Mesendoderm (in vitro differentiated cells): Measurements from ENCODE around the gene RALBP1.

ENCODE experiments used
- DNase-seq: peaks from one replicate; pipeline ENCODE4 v3.0.0; 2013
- H2AK5ac ChIP-seq: 2 replicates; pipeline ENCODE4 v1.6.1; 2013; ENCODE audit warnings: low read length, inconsistent platforms
- H2BK120ac ChIP-seq: 2 replicates; pipeline ENCODE4 v1.6.1; 2013; ENCODE audit warnings: low read depth, mild to moderate bottlenecking, low read length, moderate library complexity, mixed read lengths
- H2BK15ac ChIP-seq: replicated peaks from 2 replicates; pipeline ENCODE4 v1.6.1; 2013; ENCODE audit warnings: low read depth, mild to moderate bottlenecking, moderate library complexity
- H2BK5ac ChIP-seq: 2 replicates; pipeline ENCODE4 v1.6.1; 2013; ENCODE audit warnings: low read length, inconsistent platforms
- H3K18ac ChIP-seq: 2 replicates; pipeline ENCODE4 v1.6.1; 2013; ENCODE audit warnings: mild to moderate bottlenecking, low read length, mixed read lengths
- H3K23ac ChIP-seq: one replicate; pipeline ENCODE4 v1.6.1; 2013; ENCODE audit warnings: low read length
- H3K27ac ChIP-seq: 2 replicates; pipeline ENCODE4 v1.5.1; 2013; ENCODE audit warnings: low read depth, mild to moderate bottlenecking, inconsistent platforms, low read length, moderate library complexity
- H3K27me3 ChIP-seq: 2 replicates; pipeline ENCODE4 v1.6.1; 2013; ENCODE audit warnings: low read length, control low read depth, mild to moderate bottlenecking, inconsistent platforms; ENCODE audit not compliant: insufficient read depth, poor library complexity
- H3K36me3 ChIP-seq: 2 replicates; pipeline ENCODE4 v1.6.1; 2013; ENCODE audit warnings: low read length, inconsistent platforms; ENCODE audit not compliant: control insufficient read depth, insufficient read depth
- H3K4ac ChIP-seq: one replicate; pipeline ENCODE4 v1.6.1; 2013; ENCODE audit warnings: low read depth, mild to moderate bottlenecking, low read length, moderate library complexity
- H3K4me1 ChIP-seq: 2 replicates; pipeline ENCODE4 v1.6.1; 2013; ENCODE audit warnings: low read depth, low read length, inconsistent platforms; ENCODE audit not compliant: control insufficient read depth
- H3K4me2 ChIP-seq: 2 replicates; pipeline ENCODE4 v1.6.1; 2013; ENCODE audit warnings: low read length
- H3K4me3 ChIP-seq: 2 replicates; pipeline ENCODE4 v1.5.1; 2013; ENCODE audit warnings: mild to moderate bottlenecking, low read length
- H3K56ac ChIP-seq: one replicate; pipeline ENCODE4 v1.6.1; 2013; ENCODE audit warnings: low read length
- H3K79me1 ChIP-seq: 2 replicates; pipeline ENCODE4 v1.6.1; 2013; ENCODE audit warnings: low read length, inconsistent platforms
- H3K79me2 ChIP-seq: 2 replicates; pipeline ENCODE4 v1.6.1; 2013; ENCODE audit warnings: mild to moderate bottlenecking, low read length; ENCODE audit not compliant: control insufficient read depth, insufficient read depth
- H3K9ac ChIP-seq: 2 replicates; pipeline ENCODE4 v1.6.1; 2013; ENCODE audit warnings: low read length, inconsistent platforms
- H4K5ac ChIP-seq: one replicate; pipeline ENCODE4 v1.6.1; 2013; ENCODE audit warnings: low read length
- H4K8ac ChIP-seq: one replicate; pipeline ENCODE4 v1.6.1; 2013; ENCODE audit warnings: low read depth, mild to moderate bottlenecking, control low read depth, low read length, moderate library complexity
- WGBS: extraction: QIAGEN DNeasy Blood & Tissue Kit; methylation state at CpG from one replicate; pipeline ENCODE4 v1.1.7; 2013; ENCODE audit warnings: low lambda C conversion rate, missing lambda C conversion rate; ENCODE audit not compliant: insufficient coverage; ENCODE audit errors: extremely low coverage; 5-methylcytosine and 5-hydroxymethylcytosine counted together

Gene RALBP1

GRCh38 chr18:9495916-9496705, 20.8 kb downstream of the RALBP1 start:
- H3K4me1 ChIP-seq: peaks cover 8% of the 10 kb centered on the region
- peak overlapping the region; percentile 66 for H3K18ac ChIP-seq
- H4K8ac ChIP-seq: no peak overlapping the region
- H3K4me3 ChIP-seq: no peak overlapping the region
- H3K27me3 ChIP-seq: no peaks in the 10 kb centered on the region
- H3K79me2 ChIP-seq: peaks cover 25% of the 10 kb centered on the region
- peak overlapping the region; percentile 71 for H2BK5ac ChIP-seq
- no peak overlapping the region for H3K9ac ChIP-seq
- H3K4me2 ChIP-seq: no peak overlapping the region
- no peak overlapping the region for H3K23ac ChIP-seq
- DNase-seq: peak; percentile 90
- H3K79me1 ChIP-seq: peaks cover 6% of the 10 kb centered on the region
- no peak overlapping the region for H4K5ac ChIP-seq
- H3K56ac ChIP-seq: peak overlapping the region; percentile 37
- WGBS: no CpG with 5 or more reads among the region's 6 CpGs
- H3K4ac ChIP-seq: no peak overlapping the region
- H2BK15ac ChIP-seq: no peak overlapping the region
- H3K27ac ChIP-seq: peak overlapping the region; percentile 74
- H2BK120ac ChIP-seq: no peak overlapping the region
- no peaks in the 10 kb centered on the region for H3K36me3 ChIP-seq
- H2AK5ac ChIP-seq: no peak overlapping the region

GRCh38 chr18:9506046-9506792, 30.9 kb downstream of the RALBP1 start:
- Histone ChIP-seq H3K4me3 (no peak overlapping the region), H3K9ac (no peak overlapping the region), H2BK5ac (no peak overlapping the region), H3K56ac (no peak overlapping the region), H3K4ac (no peak overlapping the region), H3K4me1 (peaks cover 2% of the 10 kb centered on the region), H3K27me3 (no peaks in the 10 kb centered on the region), H3K79me1 (peaks cover 9% of the 10 kb centered on the region), H3K23ac (no peak overlapping the region), H3K18ac (no peak overlapping the region), H3K36me3 (no peaks in the 10 kb centered on the region), H3K27ac (no peak overlapping the region), H4K8ac (no peak overlapping the region), H3K79me2 (peaks cover 21% of the 10 kb centered on the region), H2BK120ac (no peak overlapping the region), H4K5ac (no peak overlapping the region), H2BK15ac (no peak overlapping the region), H3K4me2 (no peak overlapping the region), H2AK5ac (no peak overlapping the region)
- peak; percentile 45 for DNase-seq
- WGBS: no CpG with 5 or more reads among the region's 4 CpGs

- Histone ChIP-seq H3K9ac (no peak overlapping the region), H3K4me2 (no peak overlapping the region), H2BK5ac (no peak overlapping the region), H3K4ac (no peak overlapping the region), H2BK15ac (no peak overlapping the region), H3K79me1 (peaks cover 7% of the 10 kb centered on the region), H3K79me2 (peaks cover 17% of the 10 kb centered on the region), H3K36me3 (no peaks in the 10 kb centered on the region), H3K18ac (no peak overlapping the region), H3K23ac (no peak overlapping the region), H3K4me3 (no peak overlapping the region), H2BK120ac (no peak overlapping the region), H3K4me1 (peaks cover 2% of the 10 kb centered on the region), H4K8ac (no peak overlapping the region), H4K5ac (no peak overlapping the region), H2AK5ac (no peak overlapping the region), H3K27ac (no peak overlapping the region), H3K56ac (no peak overlapping the region), H3K27me3 (no peaks in the 10 kb centered on the region)
- no CpG with 5 or more reads among the region's 2 CpGs for WGBS
- no peak for DNase-seq
Observed at GRCh38 chr18:9507565-9508088, 32.3 kb downstream of the RALBP1 start.

GRCh38 chr18:9508446-9509025, 33.2 kb downstream of the RALBP1 start:
- no CpG with 5 or more reads among the region's 2 CpGs for WGBS
- H3K27ac ChIP-seq: no peak overlapping the region
- peaks cover 2% of the 10 kb centered on the region for H3K4me1 ChIP-seq
- H3K79me2 ChIP-seq: peaks cover 16% of the 10 kb centered on the region
- no peak overlapping the region for H3K4me2 ChIP-seq
- no peak overlapping the region for H3K9ac ChIP-seq
- H3K56ac ChIP-seq: no peak overlapping the region
- no peak overlapping the region for H2BK15ac ChIP-seq
- no peaks in the 10 kb centered on the region for H3K27me3 ChIP-seq
- no peak overlapping the region for H3K4me3 ChIP-seq
- no peak overlapping the region for H3K4ac ChIP-seq
- no peak overlapping the region for H2AK5ac ChIP-seq
- H2BK120ac ChIP-seq: no peak overlapping the region
- H3K36me3 ChIP-seq: no peaks in the 10 kb centered on the region
- no peak overlapping the region for H3K23ac ChIP-seq
- no peak overlapping the region for H4K8ac ChIP-seq
- H3K18ac ChIP-seq: no peak overlapping the region
- no peak overlapping the region for H4K5ac ChIP-seq
- peaks cover 6% of the 10 kb centered on the region for H3K79me1 ChIP-seq
- no peak overlapping the region for H2BK5ac ChIP-seq
- no peak for DNase-seq

GRCh38 chr18:9513971-9514512, 38.7 kb downstream of the RALBP1 start:
- no peak overlapping the region for H3K27ac ChIP-seq
- no peaks in the 10 kb centered on the region for H3K27me3 ChIP-seq
- H3K4me2 ChIP-seq: no peak overlapping the region
- peaks cover 2% of the 10 kb centered on the region for H3K79me2 ChIP-seq
- H2BK15ac ChIP-seq: no peak overlapping the region
- no peak overlapping the region for H2BK120ac ChIP-seq
- DNase-seq: no peak
- WGBS: no CpG with 5 or more reads among the region's 6 CpGs
- no peak overlapping the region for H4K8ac ChIP-seq
- H3K4me1 ChIP-seq: no peaks in the 10 kb centered on the region
- no peak overlapping the region for H3K56ac ChIP-seq
- H2AK5ac ChIP-seq: no peak overlapping the region
- no peak overlapping the region for H2BK5ac ChIP-seq
- H3K4me3 ChIP-seq: no peak overlapping the region
- H3K79me1 ChIP-seq: peaks cover 1% of the 10 kb centered on the region
- no peak overlapping the region for H3K18ac ChIP-seq
- H3K9ac ChIP-seq: no peak overlapping the region
- no peak overlapping the region for H3K4ac ChIP-seq
- no peak overlapping the region for H4K5ac ChIP-seq
- peaks cover 6% of the 10 kb centered on the region for H3K36me3 ChIP-seq
- no peak overlapping the region for H3K23ac ChIP-seq
